GM23248 (cell line): ENCODE measurements around the gene SGK1. TPM values are rescaled to one million over a fixed set of nuclear protein-coding genes. Genes with fewer than 3 reads are reported as not detected.
A peak's percentile ranks its signal among the peaks of the same experiment; 100 is the strongest.

Experiments
- DNase-seq: peaks from one replicate; pipeline ENCODE4 v3.0.0-alpha.2; 2015
- H2AFZ ChIP-seq: fragments of 200-600 bp; sonication (generic); 2 replicates; pipeline ENCODE4 v1.6.1; 2016; ENCODE audit warnings: antibody characterized with exemption
- H3F3A ChIP-seq: fragments of 200-600 bp; sonication (generic); 2 replicates; pipeline ENCODE4 v1.6.1; 2016; ENCODE audit warnings: mild to moderate bottlenecking, antibody characterized with exemption, mixed run types; ENCODE audit not compliant: insufficient read depth
- H3K27ac ChIP-seq: fragments of 200-600 bp; sonication (generic); 2 replicates; pipeline ENCODE4 v1.5.1; 2016; ENCODE audit warnings: mild to moderate bottlenecking
- H3K27me3 ChIP-seq: fragments of 200-600 bp; sonication (generic); replicated peaks from 2 replicates; pipeline ENCODE4 v1.6.1; 2016; ENCODE audit warnings: mild to moderate bottlenecking; ENCODE audit not compliant: insufficient read depth
- H3K36me3 ChIP-seq: fragments of 200-600 bp; sonication (generic); 2 replicates; pipeline ENCODE4 v1.6.1; 2016; ENCODE audit warnings: low read depth, mild to moderate bottlenecking
- H3K4me1 ChIP-seq: fragments of 200-600 bp; sonication (generic); 2 replicates; pipeline ENCODE4 v1.6.1; 2016; ENCODE audit warnings: mild to moderate bottlenecking; ENCODE audit not compliant: insufficient read depth
- H3K4me2 ChIP-seq: fragments of 200-600 bp; sonication (generic); one replicate; pipeline ENCODE4 v1.6.1; 2016; ENCODE audit warnings: mild to moderate bottlenecking; ENCODE audit not compliant: unreplicated experiment
- H3K4me3 ChIP-seq: fragments of 200-600 bp; sonication (generic); 2 replicates; pipeline ENCODE4 v1.5.1; 2016; ENCODE audit warnings: mild to moderate bottlenecking
- H3K79me2 ChIP-seq: fragments of 200-600 bp; sonication (generic); 2 replicates; pipeline ENCODE4 v1.6.1; 2016; ENCODE audit warnings: mild to moderate bottlenecking; ENCODE audit not compliant: insufficient read depth
- H3K9ac ChIP-seq: fragments of 200-600 bp; sonication (generic); 2 replicates; pipeline ENCODE4 v1.6.1; 2016; ENCODE audit warnings: mild to moderate bottlenecking
- H3K9me2 ChIP-seq: fragments of 200-600 bp; sonication (generic); 2 replicates; pipeline ENCODE4 v1.6.1; 2016; ENCODE audit warnings: mixed run types, mild to moderate bottlenecking, moderate library complexity; ENCODE audit not compliant: insufficient read depth
- H3K9me3 ChIP-seq: fragments of 200-600 bp; sonication (generic); one replicate; pipeline ENCODE4 v1.6.1; 2017; ENCODE audit warnings: low read depth
- H4K20me1 ChIP-seq: fragments of 200-600 bp; sonication (generic); 2 replicates; pipeline ENCODE4 v1.6.0; 2016; ENCODE audit not compliant: insufficient read depth
- EZH2 ChIP-seq: fragments of 200-600 bp; sonication (generic); IDR thresholded peaks from 2 replicates; pipeline ENCODE4 v1.6.1; 2018; ENCODE audit warnings: antibody characterized with exemption, mild to moderate bottlenecking; ENCODE audit not compliant: insufficient read depth, poor library complexity, severe bottlenecking
- EZH2phosphoT487 ChIP-seq: fragments of 200-600 bp; sonication (generic); IDR thresholded peaks from 2 replicates; pipeline ENCODE4 v1.6.1; 2018; ENCODE audit warnings: antibody characterized with exemption, moderate library complexity, mild to moderate bottlenecking, low read depth; ENCODE audit not compliant: insufficient read depth
- WGBS, 2 experiments: methylation state at CpG; one replicate each; pipeline ENCODE4 v1.1.6; 2015 to 2017; ENCODE audit warnings: low lambda C conversion rate in 2 of 2, low coverage in 1 of 2; ENCODE audit errors: missing lambda C conversion rate in 2 of 2; 5-methylcytosine and 5-hydroxymethylcytosine counted together
- in situ Hi-C: fragments of 300-500 bp; cut with MboI; formaldehyde crosslinking; loops from 2 replicates; pipeline ENCODE4 v1.15.0; 2020
- polyA plus RNA-seq: library from polyadenylated mRNA; unstranded; fragments of >200 nt; fragmentation: Nextera tagmentation; extraction: Ambion mirVana; gene quantifications from 2 replicates; pipeline ENCODE4 v1.2.1, GENCODE V29; 2016
- total RNA-seq: library from RNA; depleted of rRNA; stranded (reverse); fragments of >200 nt; shearing (Covaris generic); gene quantifications from 2 replicates; pipeline ENCODE4 v1.2.3, GENCODE V29; 2014

SGK1 gene
- total and polyA plus RNA-seq, 2 experiments from 2014 or later: 134 to 228 TPM

DNA sequence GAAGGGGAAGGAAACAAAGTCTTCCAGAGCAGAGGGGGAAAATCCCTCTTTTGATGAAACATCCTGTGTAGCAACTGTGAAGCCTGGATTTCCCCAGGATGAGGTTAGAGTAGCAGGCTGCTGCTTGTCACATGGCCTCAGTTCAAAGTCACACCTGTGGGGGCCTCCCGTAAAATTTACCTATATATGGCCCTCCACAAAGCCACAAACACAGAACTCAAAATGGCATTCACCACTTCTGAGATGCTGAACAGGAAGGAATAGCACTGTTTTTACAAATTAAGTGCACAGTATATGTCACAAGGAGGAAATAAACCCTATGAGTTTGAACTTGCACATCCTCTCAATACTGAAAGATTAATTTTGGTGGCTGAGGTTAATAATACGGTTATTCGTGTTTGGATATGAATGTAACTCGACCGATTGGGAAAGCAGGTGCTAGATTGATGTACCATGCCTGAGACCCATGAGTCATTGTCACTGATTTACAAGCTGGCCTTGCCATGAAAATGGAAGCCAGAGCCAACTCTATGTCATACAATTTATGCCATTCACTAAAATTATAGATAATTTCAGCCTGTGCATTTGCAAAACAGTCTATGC, 70.6 kb downstream of the SGK1 start:
- H3K9me3 ChIP-seq: no peaks in the 10 kb centered on the region
- in situ Hi-C loops: no loop called here
- H3K4me2 ChIP-seq: no peak overlapping the region
- H3K27ac ChIP-seq: no peak overlapping the region
- H4K20me1 ChIP-seq: no peaks in the 10 kb centered on the region
- no peak overlapping the region for H3K4me3 ChIP-seq
- no peak overlapping the region for H3K9ac ChIP-seq
- H3K27me3 ChIP-seq: no peaks in the 10 kb centered on the region
- no peaks in the 10 kb centered on the region for H3K9me2 ChIP-seq
- no peak for TF ChIP-seq EZH2phosphoT487
- no peak for TF ChIP-seq EZH2
- H2AFZ ChIP-seq: no peak overlapping the region
- peaks cover 7% of the 10 kb centered on the region; the same call in 1 of the 2 replicates for H3K4me1 ChIP-seq
- no peaks in the 10 kb centered on the region for H3K79me2 ChIP-seq
- no peaks in the 10 kb centered on the region for H3K36me3 ChIP-seq
- DNase-seq: no peak
- WGBS, 2 experiments: 81 to 88% methylated on average over 5 of the region's 5 CpGs
- no peaks in the 10 kb centered on the region for H3F3A ChIP-seq

DNA sequence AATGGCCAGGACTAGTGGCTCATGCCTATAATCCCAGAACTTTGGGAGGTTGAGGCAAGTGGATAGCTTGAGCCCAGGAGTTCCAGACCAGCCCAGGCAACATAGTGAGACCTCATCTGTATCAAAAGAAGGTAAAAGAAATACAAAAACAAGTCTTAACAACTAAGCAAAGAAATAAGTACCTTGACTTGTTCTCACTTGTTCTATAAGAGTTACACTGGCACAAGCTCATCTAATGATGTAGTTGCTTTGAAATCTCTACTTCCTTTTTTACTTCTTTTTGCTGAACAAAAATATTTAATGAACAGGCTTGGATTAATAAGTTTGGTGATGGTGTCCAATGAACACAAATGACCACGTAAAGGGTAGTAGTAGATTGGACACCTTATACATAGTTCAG, 72.2 kb downstream of the SGK1 start:
- Histone ChIP-seq H3K4me1 (peaks cover 7% of the 10 kb centered on the region; the same call in 1 of the 2 replicates), H3F3A (no peaks in the 10 kb centered on the region), H3K9me3 (no peaks in the 10 kb centered on the region), H3K27ac (no peak overlapping the region), H2AFZ (no peak overlapping the region), H3K4me3 (no peak overlapping the region), H4K20me1 (no peaks in the 10 kb centered on the region), H3K9ac (no peak overlapping the region), H3K27me3 (no peaks in the 10 kb centered on the region), H3K36me3 (no peaks in the 10 kb centered on the region), H3K9me2 (no peaks in the 10 kb centered on the region), H3K4me2 (no peak overlapping the region), H3K79me2 (no peaks in the 10 kb centered on the region)
- WGBS, 2 experiments: 88 to 95% methylated on average over 1 of the region's 1 CpG
- DNase-seq: no peak
- TF ChIP-seq EZH2 (no peak), EZH2phosphoT487 (no peak)
- in situ Hi-C loops: no loop called here

- 52 to 61% methylated on average over 2 of the region's 2 CpGs for WGBS, 2 experiments
- in situ Hi-C loops: no loop called here
- peak; percentile 44 for DNase-seq
Observed at GRCh38 chr6:134245041-134245440, 72.9 kb downstream of the SGK1 start.

DNA sequence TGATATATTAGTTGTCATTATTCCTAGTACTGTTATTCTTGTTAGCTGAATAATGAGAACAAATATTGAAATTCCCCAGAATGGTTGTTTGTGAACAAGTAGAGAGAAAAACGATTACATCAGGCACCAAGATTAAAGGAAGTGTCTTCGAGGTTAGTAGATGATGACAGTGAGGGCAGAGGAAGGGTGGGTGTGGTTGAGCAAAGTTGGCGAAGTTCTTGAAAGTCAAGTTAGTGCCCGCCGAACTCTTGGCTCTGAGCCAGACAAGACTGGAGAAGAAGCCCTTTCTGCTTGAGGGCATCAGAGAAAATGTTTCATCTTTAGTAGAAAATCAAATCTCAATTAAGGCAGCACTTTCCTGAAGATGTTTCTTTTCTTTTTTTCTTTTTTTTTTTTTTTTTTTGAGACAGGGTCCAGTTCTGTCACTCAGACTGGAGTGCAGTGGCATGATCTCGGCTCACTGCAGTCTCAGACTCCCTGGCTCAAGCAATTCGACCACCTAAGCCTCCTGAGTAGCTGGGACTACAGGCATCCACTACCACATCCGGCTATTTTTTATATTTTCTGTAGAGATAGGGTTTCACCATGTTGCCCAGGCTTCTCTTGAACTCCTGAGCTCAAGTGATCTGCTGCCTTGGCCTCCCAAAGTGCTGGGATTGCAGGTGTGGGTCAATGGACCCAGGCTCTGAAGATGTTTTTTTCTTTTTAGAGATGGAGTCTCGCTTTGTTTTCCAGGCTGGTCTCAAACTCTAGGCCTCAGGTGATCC, 77.1 kb downstream of the SGK1 start:
- TF ChIP-seq EZH2phosphoT487: no peak
- no peak for TF ChIP-seq EZH2
- H3F3A ChIP-seq: no peaks in the 10 kb centered on the region
- no peak overlapping the region for H3K4me2 ChIP-seq
- H3K4me1 ChIP-seq: peaks cover 9% of the 10 kb centered on the region
- H3K9me2 ChIP-seq: no peaks in the 10 kb centered on the region
- no peak overlapping the region for H3K9ac ChIP-seq
- no peaks in the 10 kb centered on the region for H3K79me2 ChIP-seq
- no peak for DNase-seq
- H3K4me3 ChIP-seq: no peak overlapping the region
- 58 to 60% methylated on average over 9 of the region's 9 CpGs for WGBS, 2 experiments
- H3K36me3 ChIP-seq: no peaks in the 10 kb centered on the region
- in situ Hi-C loops: no loop called here
- no peaks in the 10 kb centered on the region for H3K27me3 ChIP-seq
- no peaks in the 10 kb centered on the region for H3K9me3 ChIP-seq
- H2AFZ ChIP-seq: no peak overlapping the region
- H3K27ac ChIP-seq: no peak overlapping the region
- H4K20me1 ChIP-seq: no peaks in the 10 kb centered on the region

More at GRCh38 chr6:134245041-134245440, 72.9 kb downstream of the SGK1 start:
- no peak overlapping the region for H3K4me3 ChIP-seq
- H4K20me1 ChIP-seq: no peaks in the 10 kb centered on the region
- H3K79me2 ChIP-seq: no peaks in the 10 kb centered on the region
- no peak overlapping the region for H3K9ac ChIP-seq
- no peak overlapping the region for H3K4me2 ChIP-seq
- TF ChIP-seq EZH2phosphoT487 (no peak), EZH2 (no peak)
- no peaks in the 10 kb centered on the region for H3K9me3 ChIP-seq
- peaks cover 3% of the 10 kb centered on the region; the same call in 1 of the 2 replicates for H3K4me1 ChIP-seq
- no peak overlapping the region for H3K27ac ChIP-seq
- no peaks in the 10 kb centered on the region for H3F3A ChIP-seq
- no peaks in the 10 kb centered on the region for H3K27me3 ChIP-seq
- no peak overlapping the region for H2AFZ ChIP-seq
- H3K9me2 ChIP-seq: no peaks in the 10 kb centered on the region
- no peaks in the 10 kb centered on the region for H3K36me3 ChIP-seq
